Muscle layer of duodenum (tissue), 2 donors: ENCODE data around the gene PSAP.
"Not testable (repeated sequence)": the region's sequence is repeated elsewhere in the genome, so short reads cannot be mapped to it uniquely, and the experiment has no call there.

Experiments
- H3K27ac ChIP-seq: one replicate; pipeline ENCODE4 v1.7.0; 2013; ENCODE audit warnings: mild to moderate bottlenecking, low read length
- H3K27me3 ChIP-seq: one replicate; pipeline ENCODE4 v1.7.0; 2013; ENCODE audit warnings: low read depth, mild to moderate bottlenecking, control low read depth, low read length
- H3K36me3 ChIP-seq, 2 donors: one replicate each; pipeline ENCODE4 v1.7.0; 2013; ENCODE audit warnings: low read length in 2 of 2, control low read depth in 1 of 2, mild to moderate bottlenecking in 1 of 2; ENCODE audit not compliant: insufficient read depth in 2 of 2, control insufficient read depth in 1 of 2
- H3K4me1 ChIP-seq, 2 donors: one replicate each; pipeline ENCODE4 v1.7.0; 2013; ENCODE audit warnings: low read length in 2 of 2, mild to moderate bottlenecking in 2 of 2, control low read depth in 1 of 2, moderate library complexity in 1 of 2; ENCODE audit not compliant: insufficient read depth in 2 of 2, control insufficient read depth in 1 of 2
- H3K4me3 ChIP-seq, 2 donors: one replicate each; pipeline ENCODE4 v1.7.0; 2013; ENCODE audit warnings: low read length in 2 of 2, low read depth in 1 of 2, mild to moderate bottlenecking in 1 of 2
- H3K9me3 ChIP-seq, 2 donors: one replicate each; pipeline ENCODE4 v1.7.0; 2013; ENCODE audit warnings: low read length in 2 of 2, control low read depth in 1 of 2, mild to moderate bottlenecking in 1 of 2; ENCODE audit not compliant: control insufficient read depth in 1 of 2
- donor health status: healthy.

Gene PSAP

GRCh38 chr10:71887743-71888142 lies 36.7 kb upstream of the PSAP start:
- Histone ChIP-seq H3K36me3 (no peaks in the 10 kb centered on the region), H3K4me1 (peaks cover 0 to 5% of the 10 kb centered on the region in 2 donors), H3K9me3 (no peaks in the 10 kb centered on the region), H3K27ac (peak overlapping the region; percentile 91), H3K27me3 (no peaks in the 10 kb centered on the region), H3K4me3 (peak overlapping the region in 1 of 2 donors; percentile 69)

GRCh38 chr10:71882813-71883659 lies 32.0 kb upstream of the PSAP start:
- Histone ChIP-seq H3K36me3 (no peaks in the 10 kb centered on the region), H3K4me1 (peaks cover 0 to 2% of the 10 kb centered on the region in 2 donors), H3K27me3 (no peaks in the 10 kb centered on the region), H3K27ac (no peak overlapping the region), H3K9me3 (no peaks in the 10 kb centered on the region), H3K4me3 (no peak overlapping the region)

- Histone ChIP-seq H3K27ac (no peak overlapping the region), H3K9me3 (no peaks in the 10 kb centered on the region), H3K4me3 (no peak overlapping the region), H3K4me1 (no peaks in the 10 kb centered on the region), H3K27me3 (no peaks in the 10 kb centered on the region), H3K36me3 (no peaks in the 10 kb centered on the region)
Observed at GRCh38 chr10:71881647-71882355, 30.8 kb upstream of the PSAP start.

GRCh38 chr10:71881307-71881624 lies 30.2 kb upstream of the PSAP start:
- H3K4me3 ChIP-seq, H3K36me3 ChIP-seq, H3K27me3 ChIP-seq, H3K4me1 ChIP-seq, H3K9me3 ChIP-seq, H3K27ac ChIP-seq: not testable (repeated sequence)

GRCh38 chr10:71880425-71881306 lies 29.6 kb upstream of the PSAP start:
- H3K9me3 ChIP-seq = no peaks in the 10 kb centered on the region
- no peaks in the 10 kb centered on the region for H3K36me3 ChIP-seq

GRCh38 chr10:71878327-71879034 lies 27.4 kb upstream of the PSAP start:
- H3K36me3 ChIP-seq = no peaks in the 10 kb centered on the region
- no peak overlapping the region for H3K27ac ChIP-seq
- H3K9me3 ChIP-seq = no peaks in the 10 kb centered on the region
- H3K27me3 ChIP-seq = no peaks in the 10 kb centered on the region
- no peaks in the 10 kb centered on the region for H3K4me1 ChIP-seq
- no peak overlapping the region for H3K4me3 ChIP-seq

More at GRCh38 chr10:71880425-71881306, 29.6 kb upstream of the PSAP start:
- H3K27me3 ChIP-seq = no peaks in the 10 kb centered on the region
- no peak overlapping the region for H3K4me3 ChIP-seq
- H3K27ac ChIP-seq = no peak overlapping the region
- no peaks in the 10 kb centered on the region for H3K4me1 ChIP-seq

GRCh38 chr10:71877821-71878220 lies 26.8 kb upstream of the PSAP start:
- Histone ChIP-seq H3K27ac (no peak overlapping the region), H3K9me3 (no peaks in the 10 kb centered on the region), H3K4me3 (no peak overlapping the region), H3K4me1 (no peaks in the 10 kb centered on the region), H3K27me3 (no peaks in the 10 kb centered on the region), H3K36me3 (no peaks in the 10 kb centered on the region)

GRCh38 chr10:71874680-71875354 lies 23.8 kb upstream of the PSAP start:
- not testable (repeated sequence) for H3K4me3 ChIP-seq, H3K27ac ChIP-seq, H3K9me3 ChIP-seq, H3K27me3 ChIP-seq, H3K36me3 ChIP-seq, H3K4me1 ChIP-seq

- peaks cover 0 to 5% of the 10 kb centered on the region in 2 donors for H3K4me1 ChIP-seq
- H3K9me3 ChIP-seq = no peaks in the 10 kb centered on the region
- H3K27me3 ChIP-seq = no peaks in the 10 kb centered on the region
- no peak overlapping the region for H3K4me3 ChIP-seq
- H3K27ac ChIP-seq = no peak overlapping the region
- no peaks in the 10 kb centered on the region for H3K36me3 ChIP-seq
Observed at GRCh38 chr10:71873582-71874211, 22.6 kb upstream of the PSAP start.

- not testable (repeated sequence) for H3K27ac ChIP-seq, H3K9me3 ChIP-seq, H3K4me3 ChIP-seq, H3K4me1 ChIP-seq, H3K36me3 ChIP-seq, H3K27me3 ChIP-seq
Observed at GRCh38 chr10:71869601-71870000, 18.6 kb upstream of the PSAP start.
